HepG2 (cell line): ENCODE results near the gene SIK2. TPM values are rescaled to one million over a fixed set of nuclear protein-coding genes. Genes with fewer than 3 reads are reported as not detected.

Source experiments
- ASH2L ChIP-seq: fragments of 300-600, 200-600 bp; sonication (generic); IDR thresholded peaks from 2 replicates; pipeline ENCODE4 v1.7.0; 2017; ENCODE audit warnings: low read depth, mild to moderate bottlenecking, moderate library complexity, mixed read lengths, low read length; ENCODE audit not compliant: insufficient read length
- ATF4 ChIP-seq, 2 experiments: fragments of 450-650 bp in 1 of 2; sonication (generic) in 1 of 2; formaldehyde crosslinking; IDR thresholded peaks; 2 replicates each; pipeline versions ENCODE4 v1.5.0 to v1.8.0; 2020 to 2022; ENCODE audit warnings: mild to moderate bottlenecking in 1 of 2, missing genetic modification reagents in 1 of 2
- GATAD1 ChIP-seq: IDR thresholded peaks from 2 replicates; pipeline ENCODE4 v1.6.1; 2016; ENCODE audit warnings: missing genetic modification reagents, missing compliant biosample characterization
- MLX ChIP-seq: IDR thresholded peaks from 2 replicates; pipeline ENCODE4 v1.6.1; 2016
- PHB2 ChIP-seq: fragments of 450-650 bp; IDR thresholded peaks from 2 replicates; pipeline ENCODE4 v1.6.1; 2018; ENCODE audit not compliant: partially characterized antibody
- RAD21 ChIP-seq: fragments of 450-650 bp; formaldehyde crosslinking; IDR thresholded peaks from 2 replicates; pipeline ENCODE4 v1.5.0; 2020; ENCODE audit warnings: mild to moderate bottlenecking
- SIN3A ChIP-seq: IDR thresholded peaks from 2 replicates; pipeline ENCODE4 v1.6.1; 2011; ENCODE audit warnings: low read depth, mild to moderate bottlenecking, control low read depth, low read length, borderline replicate concordance
- SKIL ChIP-seq: sonication (generic); formaldehyde crosslinking; IDR thresholded peaks from 2 replicates; pipeline ENCODE4 v1.8.0; 2022; ENCODE audit warnings: missing genetic modification reagents, mild to moderate bottlenecking, moderate library complexity, borderline replicate concordance
- TIGD3 ChIP-seq: sonication (generic); formaldehyde crosslinking; IDR thresholded peaks from 2 replicates; pipeline ENCODE4 v1.5.1; 2020; ENCODE audit warnings: mild to moderate bottlenecking, missing genetic modification reagents, borderline replicate concordance
- ZEB1 ChIP-seq: IDR thresholded peaks from 2 replicates; pipeline ENCODE4 v1.6.1; 2012; ENCODE audit warnings: mild to moderate bottlenecking, low read depth, inconsistent platforms; ENCODE audit not compliant: insufficient replicate concordance
- ZHX1 ChIP-seq: sonication (generic); formaldehyde crosslinking; IDR thresholded peaks from 2 replicates; pipeline ENCODE4 v1.8.1; 2022; ENCODE audit warnings: low read depth, mild to moderate bottlenecking, missing genetic modification reagents
- ZNF142 ChIP-seq: sonication (generic); formaldehyde crosslinking; IDR thresholded peaks from 2 replicates; pipeline ENCODE4 v1.4.0; 2020; ENCODE audit warnings: missing genetic modification reagents
- ZNF263 ChIP-seq: sonication (generic); formaldehyde crosslinking; IDR thresholded peaks from 2 replicates; pipeline ENCODE4 v1.4.0; 2020; ENCODE audit warnings: missing genetic modification reagents
- ZNF501 ChIP-seq: sonication (generic); formaldehyde crosslinking; IDR thresholded peaks from 2 replicates; pipeline ENCODE4 v1.5.1; 2020; ENCODE audit warnings: mild to moderate bottlenecking, moderate library complexity, missing genetic modification reagents
- ZNF570 ChIP-seq: sonication (generic); formaldehyde crosslinking; IDR thresholded peaks from 2 replicates; pipeline ENCODE4 v1.4.0; 2020; ENCODE audit warnings: mild to moderate bottlenecking, missing genetic modification reagents, borderline replicate concordance
- polyA plus RNA-seq, 8 experiments: library from polyadenylated mRNA; depleted of rRNA in 3 of 8; stranded (reverse) in 7 of 8; unstranded in 1 of 8; fragments of >200 nt; fragmentation: Illumina TruSeq in 4 of 8; extraction: Trizol in 4 of 8; gene quantifications; 2 replicates each; pipeline versions ENCODE4 v1.2.1 to v1.2.3, GENCODE V29; 2011 to 2016; ENCODE audit warnings: low read depth in 4 of 8, missing spikeins in 1 of 8, mixed read lengths in 1 of 8; ENCODE audit not compliant: insufficient read depth in 1 of 8
- total RNA-seq, 5 experiments: library from RNA; depleted of rRNA; stranded (reverse); fragments of >200 nt; fragmentation: Illumina TruSeq; extraction: Trizol; gene quantifications; 2 replicates each; pipeline ENCODE4 v1.2.3, GENCODE V29; 2016; ENCODE audit warnings: low read depth in 1 of 5

The SIK2 gene
- total and polyA plus RNA-seq, 2 of the 13 experiments (the other 11 are each of a cell fraction or from before 2014, with no cell fraction given) = 8.1 to 15.4 TPM

- TF ChIP-seq TIGD3 (CRISPR knock-in tag) (no peak), GATAD1 (CRISPR knock-in tag) (no peak), ZNF142 (no peak), ATF4 (CRISPR knock-in tag; IDR thresholded peaks at IDR 0.05) (0 out of 4 replicates have a peak, but pooled peaks of 1 of the 2 experiments have one; percentile 22), MLX (CRISPR knock-in tag) (no peak), ZEB1 (peak; percentile 33), RAD21 (no peak), SKIL (CRISPR knock-in tag) (0 out of 2 replicates have a peak, but pooled peaks have one; percentile 22), SIN3A (no peak), ZNF501 (CRISPR knock-in tag) (no peak), ASH2L (peak; percentile 82), ZNF263 (no peak), ZNF570 (CRISPR knock-in tag) (no peak), ZHX1 (CRISPR knock-in tag) (no peak), PHB2 (no peak)
Observed at GRCh38 chr11:111778047-111778558, 175.9 kb downstream of the SIK2 start (continued).
